K562 (cell line): Measurements from ENCODE around the gene VPS41.

ENCODE experiments used
- EZH2 ChIP-seq: IDR thresholded peaks from 2 replicates; pipeline ENCODE4 v1.6.1; 2012; ENCODE audit warnings: low read depth, mild to moderate bottlenecking, inconsistent platforms, low read length, borderline replicate concordance
- FOXP1 ChIP-seq: sonication (generic); formaldehyde crosslinking; IDR thresholded peaks from 2 replicates; pipeline ENCODE4 v1.8.0; 2022; ENCODE audit warnings: mild to moderate bottlenecking, missing genetic modification reagents
- JUN ChIP-seq, 2 experiments: sonication (generic) in 1 of 2; formaldehyde crosslinking in 1 of 2; IDR thresholded peaks; 2 replicates each; pipeline versions ENCODE4 v1.6.1 to v1.8.0; 2012 to 2022; ENCODE audit warnings: borderline replicate concordance in 2 of 2, mild to moderate bottlenecking in 2 of 2, improper control_type of control experiment in 1 of 2, low read depth in 1 of 2, low read length in 1 of 2, missing genetic modification reagents in 1 of 2
- MYC ChIP-seq, 2 experiments: fragments of 250-450 bp in 1 of 2; sonication (Bioruptor Pico) in 1 of 2; IDR thresholded peaks; 2 replicates each; pipeline versions ENCODE4 v1.5.1 to v1.6.1; 2012 to 2021; ENCODE audit warnings: low read depth in 2 of 2, borderline replicate concordance in 1 of 2, improper control_type of control experiment in 1 of 2, low read length in 1 of 2, mild to moderate bottlenecking in 1 of 2, moderate library complexity in 1 of 2
- NFIX ChIP-seq: fragments of 250-450 bp; sonication (Bioruptor Pico); IDR thresholded peaks from 2 replicates; pipeline ENCODE4 v1.4.0; 2020; ENCODE audit warnings: low read depth, mild to moderate bottlenecking, moderate library complexity
- NRF1 ChIP-seq, 2 experiments: fragments of 450-650 bp; IDR thresholded peaks in 1 of 2; conservative IDR thresholded peaks in 1 of 2; 2 replicates each; pipeline ENCODE4 v1.6.1; 2014; ENCODE audit warnings: mild to moderate bottlenecking in 2 of 2
- PHB2 ChIP-seq: fragments of 450-650 bp; IDR thresholded peaks from 2 replicates; pipeline ENCODE4 v1.6.1; 2017; ENCODE audit warnings: low read depth
- POLR2AphosphoS2 ChIP-seq: IDR thresholded peaks from 2 replicates; pipeline ENCODE4 v1.6.1; 2012; ENCODE audit warnings: low read length, improper control_type of control experiment
- RAD21 ChIP-seq, 2 experiments: fragments of 250-450 bp in 1 of 2; fragments of 450-650 bp in 1 of 2; sonication (Bioruptor Pico) in 1 of 2; formaldehyde crosslinking in 1 of 2; IDR thresholded peaks in 1 of 2; conservative IDR thresholded peaks in 1 of 2; 2 replicates each; pipeline versions ENCODE4 v1.4.0 to v1.8.0; 2020 to 2022; ENCODE audit warnings: mild to moderate bottlenecking in 2 of 2, moderate library complexity in 1 of 2
- TAF7 ChIP-seq: fragments of 450-650 bp; IDR thresholded peaks from 2 replicates; pipeline ENCODE4 v1.6.1; 2016; ENCODE audit warnings: missing genetic modification characterization, missing compliant biosample characterization
- TF ChIP-seq, protein P1 (sequence below), 3 experiments: IDR thresholded peaks in 2 of 3; conservative IDR thresholded peaks in 1 of 3; 2 replicates each; pipeline ENCODE4 v1.5.1; 2011 to 2012; ENCODE audit warnings: low read length in 3 of 3, mild to moderate bottlenecking in 3 of 3, control low read depth in 2 of 3, improper control_type of control experiment in 1 of 3, inconsistent platforms in 1 of 3, low read depth in 1 of 3, mixed read lengths in 1 of 3, moderate library complexity in 1 of 3; ENCODE audit not compliant: insufficient read depth in 2 of 3

GRCh38 chr7:38873433-38873832, 35.6 kb downstream of the VPS41 start:
- TF ChIP-seq NRF1 (conservative IDR thresholded peaks at IDR 0.05 in 1 of 2, IDR thresholded peaks at IDR 0.05 in 1 of 2) (no peak), JUN (IDR thresholded peaks at IDR 0.05; ENCODE audit: borderline replicate concordance, low read depth, low read length) (no peak), JUN (CRISPR knock-in tag; IDR thresholded peaks at IDR 0.05; ENCODE audit: borderline replicate concordance) (no peak), NFIX (CRISPR knock-in tag) (no peak), EZH2 (no peak), FOXP1 (CRISPR knock-in tag) (no peak), RAD21 (CRISPR knock-in tag; conservative IDR thresholded peaks at IDR 0.05 in 1 of 2, IDR thresholded peaks at IDR 0.05 in 1 of 2) (no peak), POLR2AphosphoS2 (no peak), MYC (IDR thresholded peaks at IDR 0.05; ENCODE audit: low read depth, low read length) (no peak), MYC (CRISPR knock-in tag; IDR thresholded peaks at IDR 0.05; ENCODE audit: borderline replicate concordance, low read depth) (no peak), TAF7 (no peak), PHB2 (no peak)
- TF ChIP-seq, protein P1, sequence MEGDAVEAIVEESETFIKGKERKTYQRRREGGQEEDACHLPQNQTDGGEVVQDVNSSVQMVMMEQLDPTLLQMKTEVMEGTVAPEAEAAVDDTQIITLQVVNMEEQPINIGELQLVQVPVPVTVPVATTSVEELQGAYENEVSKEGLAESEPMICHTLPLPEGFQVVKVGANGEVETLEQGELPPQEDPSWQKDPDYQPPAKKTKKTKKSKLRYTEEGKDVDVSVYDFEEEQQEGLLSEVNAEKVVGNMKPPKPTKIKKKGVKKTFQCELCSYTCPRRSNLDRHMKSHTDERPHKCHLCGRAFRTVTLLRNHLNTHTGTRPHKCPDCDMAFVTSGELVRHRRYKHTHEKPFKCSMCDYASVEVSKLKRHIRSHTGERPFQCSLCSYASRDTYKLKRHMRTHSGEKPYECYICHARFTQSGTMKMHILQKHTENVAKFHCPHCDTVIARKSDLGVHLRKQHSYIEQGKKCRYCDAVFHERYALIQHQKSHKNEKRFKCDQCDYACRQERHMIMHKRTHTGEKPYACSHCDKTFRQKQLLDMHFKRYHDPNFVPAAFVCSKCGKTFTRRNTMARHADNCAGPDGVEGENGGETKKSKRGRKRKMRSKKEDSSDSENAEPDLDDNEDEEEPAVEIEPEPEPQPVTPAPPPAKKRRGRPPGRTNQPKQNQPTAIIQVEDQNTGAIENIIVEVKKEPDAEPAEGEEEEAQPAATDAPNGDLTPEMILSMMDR (IDR thresholded peaks at IDR 0.05 in 2 of 3, conservative IDR thresholded peaks at IDR 0.05 in 1 of 3; ENCODE audit: insufficient read depth in 2 of 3, low read depth in 1 of 3, low read length in 3 of 3) = no peak
